HepG2 (cell line): ENCODE results near the gene GPR6. TPM values are rescaled to one million over a fixed set of nuclear protein-coding genes. Genes with fewer than 3 reads are reported as not detected.

ENCODE experiments used
- ATAC-seq: fragments of 200-7000 bp; cut with Tn5 transposase; 3 replicates; pipeline ENCODE4 v1.9.1; 2020; ENCODE audit warnings: mild to moderate bottlenecking, moderate library complexity
- BruUV-seq: library from RNA; stranded (reverse); fragments of 400-500 nt; replicated peaks from 2 replicates; lab custom pipeline; 2021; lab: Mats Ljungman, UMichigan
- CTCF ChIA-PET: fragments of 300-600 bp; formaldehyde crosslinking; extraction: SDS; loops from one replicate; lab custom pipeline; 2021; ENCODE audit warnings: low total read pairs, inconsistent platforms, low intra/inter-chr PET ratio; lab: Yijun Ruan, JAX
- POLR2A ChIA-PET: fragments of 350-600 bp; sonication (Branson Sonifier 250); formaldehyde crosslinking; loops from one replicate; lab custom pipeline; 2020; ENCODE audit warnings: antibody characterized with exemption, inconsistent platforms; lab: Yijun Ruan, JAX
- DNase-seq: peaks from one replicate; pipeline ENCODE4 v3.0.0-alpha.2; 2015; ENCODE audit warnings: low spot score
- FAIRE-seq: peaks from 3 replicates; lab custom pipeline; 2011; peaks lifted over from hg19 to GRCh38; lab: Jason Lieb, UNC
- H2AFZ ChIP-seq: one replicate; pipeline ENCODE4 v1.6.1; 2011; ENCODE audit warnings: low read length, inconsistent platforms
- H3K27ac ChIP-seq: fragments of 300-600 bp; 3 replicates; pipeline ENCODE4 v1.8.0; 2011; ENCODE audit warnings: mixed run types, mild to moderate bottlenecking, mixed read lengths, low read length, inconsistent platforms; ENCODE audit not compliant: insufficient read depth; ENCODE audit errors: extremely low read length
- H3K27me3 ChIP-seq, 2 experiments: fragments of 200-600 bp in 1 of 2; 2 replicates in 1 of 2; 3 replicates in 1 of 2; pipeline versions ENCODE4 v1.6.0 to v1.8.0; 2011; ENCODE audit warnings: low read length in 2 of 2, mild to moderate bottlenecking in 2 of 2, moderate library complexity in 2 of 2, inconsistent platforms in 1 of 2; ENCODE audit not compliant: insufficient read depth in 2 of 2, control insufficient read depth in 1 of 2
- H3K36me3 ChIP-seq, 2 experiments: fragments of 200-600 bp in 1 of 2; replicated peaks in 1 of 2; 2 replicates in 1 of 2; 3 replicates in 1 of 2; pipeline versions ENCODE4 v1.5.1 to v1.8.0; 2011; ENCODE audit warnings: low read length in 2 of 2, inconsistent platforms in 1 of 2; ENCODE audit not compliant: insufficient read depth in 2 of 2, control insufficient read depth in 1 of 2
- H3K4me1 ChIP-seq: 2 replicates; pipeline ENCODE4 v1.5.1; 2012; ENCODE audit warnings: low read length, inconsistent platforms; ENCODE audit not compliant: insufficient read depth
- H3K4me2 ChIP-seq: 2 replicates; pipeline ENCODE4 v1.6.0; 2011; ENCODE audit warnings: low read depth, low read length, inconsistent platforms
- H3K4me3 ChIP-seq, 3 experiments: fragments of 200-600 bp in 1 of 3; sonication (generic), shearing (Covaris generic) in 1 of 3; replicated peaks in 1 of 3; 2 replicates each; pipeline ENCODE4 v1.5.1; 2011 to 2016; ENCODE audit warnings: low read length in 3 of 3, inconsistent platforms in 2 of 3, low read depth in 2 of 3, mild to moderate bottlenecking in 2 of 3, control low read depth in 1 of 3, mixed read lengths in 1 of 3; ENCODE audit not compliant: insufficient read depth in 1 of 3
- H3K79me2 ChIP-seq: one replicate; pipeline ENCODE4 v1.6.1; 2011; ENCODE audit warnings: low read length, inconsistent platforms; ENCODE audit not compliant: insufficient read depth
- H3K9ac ChIP-seq: 2 replicates; pipeline ENCODE4 v1.6.0; 2011; ENCODE audit warnings: mild to moderate bottlenecking, low read depth, low read length, inconsistent platforms; ENCODE audit not compliant: insufficient read depth
- H3K9me3 ChIP-seq: 2 replicates; pipeline ENCODE4 v1.5.1; 2012; ENCODE audit warnings: mild to moderate bottlenecking, low read length
- H4K20me1 ChIP-seq: 2 replicates; pipeline ENCODE4 v1.6.0; 2011; ENCODE audit warnings: inconsistent platforms, mild to moderate bottlenecking, low read length, moderate library complexity; ENCODE audit not compliant: insufficient read depth
- HDAC1 ChIP-seq: sonication (generic); formaldehyde crosslinking; IDR thresholded peaks from 2 replicates; pipeline ENCODE4 v1.5.1; 2020; ENCODE audit warnings: mild to moderate bottlenecking, missing genetic modification reagents
- HOXA9 ChIP-seq: sonication (generic); formaldehyde crosslinking; IDR thresholded peaks from 2 replicates; pipeline ENCODE4 v1.8.1; 2022; ENCODE audit warnings: missing genetic modification reagents, mild to moderate bottlenecking, moderate library complexity, borderline replicate concordance
- KLF12 ChIP-seq: sonication (generic); formaldehyde crosslinking; IDR thresholded peaks from 2 replicates; pipeline ENCODE4 v1.4.0; 2020; ENCODE audit warnings: missing genetic modification reagents, borderline replicate concordance
- PAWR ChIP-seq: sonication (generic); formaldehyde crosslinking; IDR thresholded peaks from 2 replicates; pipeline ENCODE4 v1.4.0; 2020; ENCODE audit warnings: missing genetic modification reagents, mild to moderate bottlenecking, borderline replicate concordance
- ZKSCAN8 ChIP-seq: IDR thresholded peaks from 2 replicates; pipeline ENCODE4 v1.6.1; 2016; ENCODE audit warnings: borderline replicate concordance, missing genetic modification reagents, missing compliant biosample characterization
- ZNF510 ChIP-seq: sonication (generic); formaldehyde crosslinking; IDR thresholded peaks from 2 replicates; pipeline ENCODE4 v1.4.0; 2020; ENCODE audit warnings: low read depth, mild to moderate bottlenecking, missing genetic modification reagents
- ZNF546 ChIP-seq: sonication (generic); formaldehyde crosslinking; conservative IDR thresholded peaks from 2 replicates; pipeline ENCODE4 v1.8.1; 2023; ENCODE audit warnings: mild to moderate bottlenecking, missing genetic modification reagents
- ZNF713 ChIP-seq: sonication (generic); formaldehyde crosslinking; IDR thresholded peaks from 2 replicates; pipeline ENCODE4 v1.4.0; 2020; ENCODE audit warnings: mild to moderate bottlenecking, missing genetic modification reagents
- WGBS: methylation state at CpG from one replicate; pipeline ENCODE4 v1.1.6; 2017; ENCODE audit warnings: low lambda C conversion rate; 5-methylcytosine and 5-hydroxymethylcytosine counted together
- in situ Hi-C: cut with HindIII; loops from 2 replicates; pipeline ENCODE4 v1.10.0; 2017; ENCODE audit warnings: low pct_unique_long_range_greater_than_20kb; ENCODE audit not compliant: extremely low pct_ligation_motif_present
- intact Hi-C: fragments of 100-400 bp; cut with micrococcal nuclease; formaldehyde crosslinking; loops from one replicate; pipeline ENCODE4 v1.10.0; 2022; ENCODE audit not compliant: unreplicated experiment
- polyA plus RNA-seq, 8 experiments: library from polyadenylated mRNA; depleted of rRNA in 3 of 8; stranded (reverse) in 7 of 8; unstranded in 1 of 8; fragments of >200 nt; fragmentation: Illumina TruSeq in 4 of 8; extraction: Trizol in 4 of 8; gene quantifications; 2 replicates each; pipeline versions ENCODE4 v1.2.1 to v1.2.3, GENCODE V29; 2011 to 2016; ENCODE audit warnings: low read depth in 4 of 8, missing spikeins in 1 of 8, mixed read lengths in 1 of 8; ENCODE audit not compliant: insufficient read depth in 1 of 8
- total RNA-seq, 5 experiments: library from RNA; depleted of rRNA; stranded (reverse); fragments of >200 nt; fragmentation: Illumina TruSeq; extraction: Trizol; gene quantifications; 2 replicates each; pipeline ENCODE4 v1.2.3, GENCODE V29; 2016; ENCODE audit warnings: low read depth in 1 of 5
- TF ChIP-seq, protein P1 (sequence below): sonication (generic); formaldehyde crosslinking; IDR thresholded peaks from 2 replicates; pipeline ENCODE4 v1.4.0; 2020; ENCODE audit warnings: missing genetic modification reagents, borderline replicate concordance
- TF ChIP-seq, protein P2 (sequence below): sonication (generic); formaldehyde crosslinking; IDR thresholded peaks from 2 replicates; pipeline ENCODE4 v1.8.0; 2022; ENCODE audit warnings: missing genetic modification reagents, mild to moderate bottlenecking, inconsistent platforms, borderline replicate concordance
- TF ChIP-seq, protein P3 (sequence below): sonication (generic); formaldehyde crosslinking; IDR thresholded peaks from 2 replicates; pipeline ENCODE4 v1.4.0; 2020; ENCODE audit warnings: mild to moderate bottlenecking, missing genetic modification reagents

Gene GPR6
- total and polyA plus RNA-seq, 2 of the 13 experiments (the other 11 are each of a cell fraction or from before 2014, with no cell fraction given): not detected

DNA sequence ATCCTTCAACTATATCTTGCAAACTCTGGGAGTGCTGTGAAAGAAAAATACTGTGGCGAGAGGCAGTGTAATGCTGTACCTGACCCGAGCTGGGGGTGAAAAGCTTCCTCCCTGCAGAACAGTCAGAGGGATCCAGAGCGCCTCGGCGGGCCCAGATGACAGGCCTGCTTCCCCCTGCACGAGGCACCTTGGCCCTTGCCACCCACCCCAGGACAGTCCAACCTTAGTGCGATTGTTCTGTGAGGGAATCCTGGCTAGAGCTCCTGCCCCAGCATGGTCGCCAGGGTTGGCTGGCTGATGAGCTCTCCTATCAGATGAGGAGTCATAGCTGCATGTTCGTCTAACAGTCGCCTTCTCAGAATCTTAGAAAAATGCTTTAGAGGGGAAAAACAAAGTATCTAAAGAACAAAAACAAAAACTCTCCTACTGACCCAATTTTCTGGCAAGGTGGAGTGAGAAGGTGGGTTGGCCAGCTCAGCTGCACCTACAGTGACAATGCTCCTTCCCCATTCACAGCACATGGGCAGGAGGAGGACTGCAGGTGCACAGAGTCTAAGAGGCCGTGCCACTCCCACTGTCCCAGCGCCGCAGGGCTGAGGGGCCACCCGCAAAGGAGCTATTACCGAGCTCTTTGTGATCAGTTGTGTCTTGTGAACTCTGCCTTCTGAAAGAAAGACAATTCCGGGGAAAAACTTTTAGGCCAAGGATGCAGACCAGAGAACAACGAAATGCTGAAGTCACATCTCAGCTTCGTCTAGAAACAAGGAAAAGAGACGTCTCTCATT is 28.6 kb upstream of the GPR6 start:
- peaks cover 1 to 9% of the 10 kb centered on the region in 2 experiments; a peak in 2 of 5 replicates for H3K27me3 ChIP-seq
- WGBS: 10% methylated on average over 13 of the region's 19 CpGs
- in situ Hi-C loops: no loop called here
- ATAC-seq: peak; percentile 41; the same call in 2 of the 3 replicates
- H3K4me2 ChIP-seq: no peak overlapping the region
- POLR2A ChIA-PET: no interaction called here
- H2AFZ ChIP-seq: no peak overlapping the region
- no peaks in the 10 kb centered on the region for H3K4me1 ChIP-seq
- no peak for FAIRE-seq
- no peaks in the 10 kb centered on the region for H3K9me3 ChIP-seq
- intact Hi-C loops: no loop called here
- TF ChIP-seq ZNF510 (CRISPR knock-in tag): no peak
- no peak for TF ChIP-seq ZNF546
- TF ChIP-seq HDAC1 (CRISPR knock-in tag): no peak
- no peak for TF ChIP-seq HOXA9 (CRISPR knock-in tag)
- TF ChIP-seq KLF12 (CRISPR knock-in tag): no peak
- TF ChIP-seq, protein P1, sequence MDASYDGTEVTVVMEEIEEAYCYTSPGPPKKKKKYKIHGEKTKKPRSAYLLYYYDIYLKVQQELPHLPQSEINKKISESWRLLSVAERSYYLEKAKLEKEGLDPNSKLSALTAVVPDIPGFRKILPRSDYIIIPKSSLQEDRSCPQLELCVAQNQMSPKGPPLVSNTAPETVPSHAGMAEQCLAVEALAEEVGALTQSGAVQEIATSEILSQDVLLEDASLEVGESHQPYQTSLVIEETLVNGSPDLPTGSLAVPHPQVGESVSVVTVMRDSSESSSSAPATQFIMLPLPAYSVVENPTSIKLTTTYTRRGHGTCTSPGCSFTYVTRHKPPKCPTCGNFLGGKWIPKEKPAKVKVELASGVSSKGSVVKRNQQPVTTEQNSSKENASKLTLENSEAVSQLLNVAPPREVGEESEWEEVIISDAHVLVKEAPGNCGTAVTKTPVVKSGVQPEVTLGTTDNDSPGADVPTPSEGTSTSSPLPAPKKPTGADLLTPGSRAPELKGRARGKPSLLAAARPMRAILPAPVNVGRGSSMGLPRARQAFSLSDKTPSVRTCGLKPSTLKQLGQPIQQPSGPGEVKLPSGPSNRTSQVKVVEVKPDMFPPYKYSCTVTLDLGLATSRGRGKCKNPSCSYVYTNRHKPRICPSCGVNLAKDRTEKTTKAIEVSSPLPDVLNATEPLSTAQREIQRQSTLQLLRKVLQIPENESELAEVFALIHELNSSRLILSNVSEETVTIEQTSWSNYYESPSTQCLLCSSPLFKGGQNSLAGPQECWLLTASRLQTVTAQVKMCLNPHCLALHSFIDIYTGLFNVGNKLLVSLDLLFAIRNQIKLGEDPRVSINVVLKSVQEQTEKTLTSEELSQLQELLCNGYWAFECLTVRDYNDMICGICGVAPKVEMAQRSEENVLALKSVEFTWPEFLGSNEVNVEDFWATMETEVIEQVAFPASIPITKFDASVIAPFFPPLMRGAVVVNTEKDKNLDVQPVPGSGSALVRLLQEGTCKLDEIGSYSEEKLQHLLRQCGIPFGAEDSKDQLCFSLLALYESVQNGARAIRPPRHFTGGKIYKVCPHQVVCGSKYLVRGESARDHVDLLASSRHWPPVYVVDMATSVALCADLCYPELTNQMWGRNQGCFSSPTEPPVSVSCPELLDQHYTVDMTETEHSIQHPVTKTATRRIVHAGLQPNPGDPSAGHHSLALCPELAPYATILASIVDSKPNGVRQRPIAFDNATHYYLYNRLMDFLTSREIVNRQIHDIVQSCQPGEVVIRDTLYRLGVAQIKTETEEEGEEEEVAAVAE (CRISPR knock-in tag): no peak
- TF ChIP-seq, protein P2, sequence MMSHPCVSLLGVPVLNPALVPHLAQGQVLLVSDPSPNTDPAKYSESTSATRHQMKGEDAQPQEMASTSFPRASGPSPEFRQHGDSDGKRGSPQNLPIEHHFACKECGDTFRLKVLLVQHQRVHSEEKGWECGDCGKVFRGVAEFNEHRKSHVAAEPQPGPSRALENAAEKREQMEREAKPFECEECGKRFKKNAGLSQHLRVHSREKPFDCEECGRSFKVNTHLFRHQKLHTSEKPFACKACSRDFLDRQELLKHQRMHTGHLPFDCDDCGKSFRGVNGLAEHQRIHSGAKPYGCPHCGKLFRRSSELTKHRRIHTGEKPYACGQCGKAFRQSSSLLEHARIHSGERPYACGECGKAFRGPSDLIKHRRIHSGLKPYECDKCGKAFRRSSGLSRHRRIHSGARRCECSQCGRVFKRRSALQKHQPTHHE: no peak
- TF ChIP-seq, protein P3, sequence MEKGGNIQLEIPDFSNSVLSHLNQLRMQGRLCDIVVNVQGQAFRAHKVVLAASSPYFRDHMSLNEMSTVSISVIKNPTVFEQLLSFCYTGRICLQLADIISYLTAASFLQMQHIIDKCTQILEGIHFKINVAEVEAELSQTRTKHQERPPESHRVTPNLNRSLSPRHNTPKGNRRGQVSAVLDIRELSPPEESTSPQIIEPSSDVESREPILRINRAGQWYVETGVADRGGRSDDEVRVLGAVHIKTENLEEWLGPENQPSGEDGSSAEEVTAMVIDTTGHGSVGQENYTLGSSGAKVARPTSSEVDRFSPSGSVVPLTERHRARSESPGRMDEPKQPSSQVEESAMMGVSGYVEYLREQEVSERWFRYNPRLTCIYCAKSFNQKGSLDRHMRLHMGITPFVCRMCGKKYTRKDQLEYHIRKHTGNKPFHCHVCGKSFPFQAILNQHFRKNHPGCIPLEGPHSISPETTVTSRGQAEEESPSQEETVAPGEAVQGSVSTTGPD (CRISPR knock-in tag): no peak
- TF ChIP-seq PAWR (CRISPR knock-in tag): no peak
- TF ChIP-seq ZNF713: no peak
- TF ChIP-seq ZKSCAN8 (CRISPR knock-in tag): no peak
- CTCF ChIA-PET: no interaction called here
- no peak for DNase-seq
- no peak overlapping the region for H3K9ac ChIP-seq
- H3K79me2 ChIP-seq: no peaks in the 10 kb centered on the region
- H3K4me3 ChIP-seq: no peak overlapping the region
- BruUV-seq: no TSS peak
- no peaks in the 10 kb centered on the region for H4K20me1 ChIP-seq
- H3K27ac ChIP-seq: no peak overlapping the region
- H3K36me3 ChIP-seq: no peaks in the 10 kb centered on the region
